ENCODE results near the gene C10orf90.

C10orf90 gene

GRCh38 chr10:126629925-126630624 lies 40.4 kb downstream of the C10orf90 start:
- Mint-ChIP-seq H3K4me3 (no peak overlapping the region), H3K27ac (no peak overlapping the region), H3K36me3 (no peaks in the 10 kb centered on the region), H3K9me3 (ENCODE audit: low read depth) (no peaks in the 10 kb centered on the region), H3K4me1 (ENCODE audit: low read depth) (no peaks in the 10 kb centered on the region), H3K27me3 (no peaks in the 10 kb centered on the region)

GRCh38 chr10:126628746-126629145 lies 41.7 kb downstream of the C10orf90 start:
- Mint-ChIP-seq H3K36me3 (no peaks in the 10 kb centered on the region), H3K9me3 (ENCODE audit: low read depth) (no peaks in the 10 kb centered on the region), H3K4me1 (ENCODE audit: low read depth) (no peaks in the 10 kb centered on the region), H3K27me3 (no peaks in the 10 kb centered on the region), H3K4me3 (no peak overlapping the region), H3K27ac (no peak overlapping the region)

GRCh38 chr10:126621846-126622245 lies 48.6 kb downstream of the C10orf90 start:
- Mint-ChIP-seq H3K27ac (no peak overlapping the region), H3K9me3 (ENCODE audit: low read depth) (no peaks in the 10 kb centered on the region)

GRCh38 chr10:126618466-126618865 lies 52.0 kb downstream of the C10orf90 start:
- Mint-ChIP-seq H3K36me3 (no peaks in the 10 kb centered on the region), H3K27me3 (peaks cover 2% of the 10 kb centered on the region), H3K4me3 (no peak overlapping the region), H3K9me3 (ENCODE audit: low read depth) (no peaks in the 10 kb centered on the region), H3K4me1 (ENCODE audit: low read depth) (no peaks in the 10 kb centered on the region), H3K27ac (no peak overlapping the region)

More at GRCh38 chr10:126621846-126622245, 48.6 kb downstream of the C10orf90 start:
- Mint-ChIP-seq H3K4me1 (ENCODE audit: low read depth) (no peaks in the 10 kb centered on the region), H3K27me3 (peaks cover 2% of the 10 kb centered on the region), H3K36me3 (no peaks in the 10 kb centered on the region), H3K4me3 (no peak overlapping the region)

GRCh38 chr10:126617733-126618132 lies 52.8 kb downstream of the C10orf90 start:
- Mint-ChIP-seq H3K27me3 (peaks cover 2% of the 10 kb centered on the region), H3K27ac (no peak overlapping the region), H3K36me3 (no peaks in the 10 kb centered on the region), H3K4me3 (no peak overlapping the region), H3K4me1 (ENCODE audit: low read depth) (no peaks in the 10 kb centered on the region), H3K9me3 (ENCODE audit: low read depth) (no peaks in the 10 kb centered on the region)

GRCh38 chr10:126617208-126617607 lies 53.3 kb downstream of the C10orf90 start:
- Mint-ChIP-seq H3K27me3 (peaks cover 2% of the 10 kb centered on the region), H3K4me3 (no peak overlapping the region)

GRCh38 chr10:126616737-126617136 lies 53.8 kb downstream of the C10orf90 start:
- no peaks in the 10 kb centered on the region for H3K36me3 Mint-ChIP-seq
- no peak overlapping the region for H3K4me3 Mint-ChIP-seq
- H3K9me3 Mint-ChIP-seq (ENCODE audit: low read depth): no peaks in the 10 kb centered on the region
- no peaks in the 10 kb centered on the region for H3K4me1 Mint-ChIP-seq (ENCODE audit: low read depth)
- H3K27ac Mint-ChIP-seq: no peak overlapping the region
- no peaks in the 10 kb centered on the region for H3K27me3 Mint-ChIP-seq

More at GRCh38 chr10:126617208-126617607, 53.3 kb downstream of the C10orf90 start:
- H3K27ac Mint-ChIP-seq: no peak overlapping the region
- no peaks in the 10 kb centered on the region for H3K9me3 Mint-ChIP-seq (ENCODE audit: low read depth)
- H3K4me1 Mint-ChIP-seq (ENCODE audit: low read depth): no peaks in the 10 kb centered on the region
- H3K36me3 Mint-ChIP-seq: no peaks in the 10 kb centered on the region

GRCh38 chr10:126611303-126611702 lies 59.2 kb downstream of the C10orf90 start:
- Mint-ChIP-seq H3K36me3 (no peaks in the 10 kb centered on the region), H3K4me3 (no peak overlapping the region), H3K27ac (no peak overlapping the region), H3K27me3 (no peaks in the 10 kb centered on the region), H3K9me3 (ENCODE audit: low read depth) (no peaks in the 10 kb centered on the region), H3K4me1 (ENCODE audit: low read depth) (no peaks in the 10 kb centered on the region)

GRCh38 chr10:126609566-126609965 lies 60.9 kb downstream of the C10orf90 start:
- Mint-ChIP-seq H3K27ac (no peak overlapping the region), H3K36me3 (no peaks in the 10 kb centered on the region), H3K4me1 (ENCODE audit: low read depth) (no peaks in the 10 kb centered on the region), H3K27me3 (no peaks in the 10 kb centered on the region), H3K9me3 (ENCODE audit: low read depth) (no peaks in the 10 kb centered on the region), H3K4me3 (no peak overlapping the region)

- no peaks in the 10 kb centered on the region for H3K36me3 Mint-ChIP-seq
- H3K4me1 Mint-ChIP-seq (ENCODE audit: low read depth): no peaks in the 10 kb centered on the region
- H3K27ac Mint-ChIP-seq: no peak overlapping the region
- H3K27me3 Mint-ChIP-seq: no peaks in the 10 kb centered on the region
- no peaks in the 10 kb centered on the region for H3K9me3 Mint-ChIP-seq (ENCODE audit: low read depth)
- H3K4me3 Mint-ChIP-seq: no peak overlapping the region
Observed at GRCh38 chr10:126599949-126600682, 70.4 kb downstream of the C10orf90 start.

GRCh38 chr10:126598009-126598408 lies 72.5 kb downstream of the C10orf90 start:
- Mint-ChIP-seq H3K9me3 (ENCODE audit: low read depth) (no peaks in the 10 kb centered on the region), H3K4me3 (no peak overlapping the region), H3K36me3 (no peaks in the 10 kb centered on the region), H3K4me1 (ENCODE audit: low read depth) (no peaks in the 10 kb centered on the region), H3K27ac (no peak overlapping the region), H3K27me3 (no peaks in the 10 kb centered on the region)

GRCh38 chr10:126597211-126597610 lies 73.3 kb downstream of the C10orf90 start:
- no peaks in the 10 kb centered on the region for H3K9me3 Mint-ChIP-seq (ENCODE audit: low read depth)
- H3K4me3 Mint-ChIP-seq: no peak overlapping the region
- H3K36me3 Mint-ChIP-seq: no peaks in the 10 kb centered on the region
- H3K27me3 Mint-ChIP-seq: no peaks in the 10 kb centered on the region
- no peak overlapping the region for H3K27ac Mint-ChIP-seq
- no peaks in the 10 kb centered on the region for H3K4me1 Mint-ChIP-seq (ENCODE audit: low read depth)

GRCh38 chr10:126596472-126597016 lies 73.9 kb downstream of the C10orf90 start:
- Mint-ChIP-seq H3K4me1 (ENCODE audit: low read depth) (no peaks in the 10 kb centered on the region), H3K4me3 (no peak overlapping the region), H3K27ac (no peak overlapping the region), H3K27me3 (no peaks in the 10 kb centered on the region), H3K9me3 (ENCODE audit: low read depth) (no peaks in the 10 kb centered on the region), H3K36me3 (no peaks in the 10 kb centered on the region)

- Mint-ChIP-seq H3K27me3 (peaks cover 2% of the 10 kb centered on the region), H3K9me3 (ENCODE audit: low read depth) (no peaks in the 10 kb centered on the region), H3K4me1 (ENCODE audit: low read depth) (no peaks in the 10 kb centered on the region)
Observed at GRCh38 chr10:126595160-126595559, 75.3 kb downstream of the C10orf90 start.

GRCh38 chr10:126593968-126594701 lies 76.4 kb downstream of the C10orf90 start:
- Mint-ChIP-seq H3K4me3 (no peak overlapping the region), H3K36me3 (no peaks in the 10 kb centered on the region), H3K27ac (no peak overlapping the region), H3K27me3 (peaks cover 2% of the 10 kb centered on the region), H3K9me3 (ENCODE audit: low read depth) (no peaks in the 10 kb centered on the region), H3K4me1 (ENCODE audit: low read depth) (no peaks in the 10 kb centered on the region)

More at GRCh38 chr10:126595160-126595559, 75.3 kb downstream of the C10orf90 start:
- H3K4me3 Mint-ChIP-seq: no peak overlapping the region
- H3K36me3 Mint-ChIP-seq: no peaks in the 10 kb centered on the region
- no peak overlapping the region for H3K27ac Mint-ChIP-seq

All from activated naive CD8-positive, alpha-beta T cell (primary cell).